ENCODE measurements around the gene GBE1.

GRCh38 chr3:81554388-81554787, 207.1 kb downstream of the GBE1 start:
- no peak for TF ChIP-seq CTCF (IDR thresholded peaks at IDR 0.05; ENCODE audit: insufficient read depth, low read length, poor library complexity, severe bottlenecking)
- no peak for TF ChIP-seq EZH2phosphoT487 (conservative IDR thresholded peaks at IDR 0.05; ENCODE audit: low read length)

All from SU-DHL-6 (cell line).